Esophagus muscularis mucosa (tissue), 4 donors: ENCODE results near the gene CHRNA1. TPM values are rescaled to one million over a fixed set of nuclear protein-coding genes. Genes with fewer than 3 reads are reported as not detected.
A peak's percentile ranks its signal among the peaks of the same experiment; 100 is the strongest.

Source experiments
- DNase-seq: peaks from one replicate; pipeline ENCODE4 v3.0.0-alpha.2; 2017; ENCODE audit errors: extremely low spot score
- H3K27ac ChIP-seq, 4 donors: fragments of 200-600 bp; sonication (generic); replicated peaks in 1 of 4; 1 replicate in 3 of 4; 2 replicates in 1 of 4; pipeline ENCODE4 v1.5.1; 2016 to 2019; ENCODE audit warnings: mild to moderate bottlenecking in 1 of 4
- H3K27me3 ChIP-seq, 4 donors: fragments of 200-600 bp; sonication (generic); one replicate each; pipeline versions ENCODE4 v1.5.1 to v1.6.0; 2016 to 2019
- H3K36me3 ChIP-seq, 4 donors: fragments of 200-600 bp; sonication (generic); one replicate each; pipeline ENCODE4 v1.5.1; 2016 to 2019
- H3K4me1 ChIP-seq, 4 donors: fragments of 200-600 bp; sonication (generic); one replicate each; pipeline ENCODE4 v1.5.1; 2016 to 2019
- H3K4me3 ChIP-seq, 4 donors: fragments of 200-600 bp; sonication (generic); 1 replicate in 2 of 4; 2 replicates in 2 of 4; pipeline ENCODE4 v1.5.1; 2016 to 2019; ENCODE audit warnings: mild to moderate bottlenecking in 4 of 4, moderate library complexity in 1 of 4
- H3K9me3 ChIP-seq, 4 donors: fragments of 200-600 bp; sonication (generic); 1 replicate in 3 of 4; 2 replicates in 1 of 4; pipeline ENCODE4 v1.5.1; 2016 to 2019
- CTCF ChIP-seq, 3 experiments: fragments of 200-600 bp in 2 of 3; fragments of 450-650 bp in 1 of 3; sonication (generic) in 2 of 3; IDR thresholded peaks; one replicate each; pipeline ENCODE4 v1.5.1; 2017 to 2019; ENCODE audit warnings: antibody characterized with exemption in 3 of 3, mild to moderate bottlenecking in 2 of 3, moderate library complexity in 1 of 3
- EP300 ChIP-seq: sonication (generic); formaldehyde crosslinking; IDR thresholded peaks from one replicate; pipeline ENCODE4 v1.6.1; 2017; ENCODE audit warnings: antibody characterized with exemption
- POLR2A ChIP-seq: fragments of 450-650 bp; IDR thresholded peaks from one replicate; pipeline ENCODE4 v1.6.1; 2017; ENCODE audit warnings: antibody characterized with exemption, moderate library complexity, mild to moderate bottlenecking, low read depth
- POLR2AphosphoS5 ChIP-seq, 2 donors: sonication (generic); formaldehyde crosslinking; IDR thresholded peaks; one replicate each; pipeline ENCODE4 v1.6.1; 2017; ENCODE audit warnings: antibody characterized with exemption in 2 of 2
- WGBS: methylation state at CpG from one replicate; pipeline ENCODE4 v1.1.5; 2018; 5-methylcytosine and 5-hydroxymethylcytosine counted together
- intact Hi-C: fragments of 100-400 bp; cut with DNase I; formaldehyde crosslinking; loops from one replicate; pipeline ENCODE4 v1.15.1; 2023
- total RNA-seq, 4 donors: library from RNA; depleted of rRNA; stranded (reverse); fragments of >200 nt; gene quantifications; one replicate each; pipeline versions ENCODE4 v1.1.0 to v1.2.1, GENCODE V29; 2016

Gene CHRNA1
- total RNA-seq, 4 donors from 2014 or later: not detected

- TF ChIP-seq POLR2AphosphoS5 (IDR thresholded peaks at IDR 0.05) (no peak), POLR2A (no peak), CTCF (IDR thresholded peaks at IDR 0.05) (no peak), EP300 (no peak)
- Histone ChIP-seq H3K27ac (no peak overlapping the region), H3K36me3 (no peaks in the 10 kb centered on the region), H3K9me3 (no peaks in the 10 kb centered on the region), H3K27me3 (no peaks in the 10 kb centered on the region), H3K4me3 (no peak overlapping the region), H3K4me1 (peaks cover 0 to 4% (median 0%) of the 10 kb centered on the region in 4 donors)
- 85% methylated on average over 8 of the region's 8 CpGs for WGBS
- intact Hi-C loops: no loop called here
- no peak for DNase-seq
These were observed 14.5 kb downstream of the CHRNA1 start for GRCh38 chr2:174749793-174750192.

- H3K9me3 ChIP-seq: no peaks in the 10 kb centered on the region
- 0% methylated on average over 4 of the region's 4 CpGs for WGBS
- no peaks in the 10 kb centered on the region for H3K36me3 ChIP-seq
- H3K27me3 ChIP-seq: no peaks in the 10 kb centered on the region
- no peak overlapping the region for H3K4me3 ChIP-seq
- intact Hi-C loops: no loop called here
- TF ChIP-seq CTCF (IDR thresholded peaks at IDR 0.05): peak; percentile 59 to 84 (median 68)
- no peak for TF ChIP-seq POLR2A
- TF ChIP-seq POLR2AphosphoS5 (IDR thresholded peaks at IDR 0.05): no peak
- no peak for DNase-seq
- H3K27ac ChIP-seq: no peak overlapping the region
- H3K4me1 ChIP-seq: peaks cover 0 to 4% (median 0%) of the 10 kb centered on the region in 4 donors
These were observed 15.3 kb downstream of the CHRNA1 start for GRCh38 chr2:174748948-174749347.

GRCh38 chr2:174745142-174745541 lies 19.1 kb downstream of the CHRNA1 start:
- WGBS: 90% methylated on average over 5 of the region's 5 CpGs
- no peak for TF ChIP-seq POLR2A
- TF ChIP-seq EP300: no peak
- no peak for TF ChIP-seq POLR2AphosphoS5 (IDR thresholded peaks at IDR 0.05)
- no peak for TF ChIP-seq CTCF (IDR thresholded peaks at IDR 0.05)
- no peaks in the 10 kb centered on the region for H3K9me3 ChIP-seq
- DNase-seq: no peak
- no peak overlapping the region for H3K27ac ChIP-seq
- H3K4me1 ChIP-seq: no peaks in the 10 kb centered on the region
- H3K4me3 ChIP-seq: no peak overlapping the region
- no peaks in the 10 kb centered on the region for H3K36me3 ChIP-seq
- intact Hi-C loops: no loop called here
- no peaks in the 10 kb centered on the region for H3K27me3 ChIP-seq

- Histone ChIP-seq H3K4me1 (no peaks in the 10 kb centered on the region), H3K36me3 (no peaks in the 10 kb centered on the region), H3K9me3 (no peaks in the 10 kb centered on the region), H3K27me3 (no peaks in the 10 kb centered on the region), H3K27ac (no peak overlapping the region), H3K4me3 (no peak overlapping the region)
- no peak for TF ChIP-seq CTCF (IDR thresholded peaks at IDR 0.05)
- no peak for TF ChIP-seq EP300
- TF ChIP-seq POLR2AphosphoS5 (IDR thresholded peaks at IDR 0.05): no peak
- no peak for TF ChIP-seq POLR2A
- WGBS: 83% methylated on average over 2 of the region's 2 CpGs
- intact Hi-C loops: no loop called here
- DNase-seq: no peak
These were observed 20.2 kb downstream of the CHRNA1 start for GRCh38 chr2:174744111-174744510.

GRCh38 chr2:174740721-174741120 lies 23.6 kb downstream of the CHRNA1 start:
- 98% methylated on average over 3 of the region's 3 CpGs for WGBS
- Histone ChIP-seq H3K27me3 (no peaks in the 10 kb centered on the region), H3K36me3 (no peaks in the 10 kb centered on the region), H3K9me3 (no peaks in the 10 kb centered on the region), H3K4me3 (no peak overlapping the region), H3K27ac (no peak overlapping the region), H3K4me1 (no peaks in the 10 kb centered on the region)
- intact Hi-C loops: no loop called here
- TF ChIP-seq EP300 (no peak), POLR2AphosphoS5 (IDR thresholded peaks at IDR 0.05) (no peak), CTCF (IDR thresholded peaks at IDR 0.05) (no peak), POLR2A (no peak)
- no peak for DNase-seq
